BLaER1 (cell line): ENCODE data around the gene MED10.

Source experiments
- H3K27ac ChIP-seq: shearing (Covaris generic); formaldehyde crosslinking; 2 replicates; pipeline ENCODE4 v1.8.1; 2022
- H3K27me3 ChIP-seq: shearing (Covaris generic); formaldehyde crosslinking; 2 replicates; pipeline ENCODE4 v1.8.1; 2022
- H3K36me3 ChIP-seq: shearing (Covaris generic); formaldehyde crosslinking; 2 replicates; pipeline ENCODE4 v1.8.1; 2022
- H3K4me1 ChIP-seq: shearing (Covaris generic); formaldehyde crosslinking; 2 replicates; pipeline ENCODE4 v1.8.1; 2022
- H3K4me2 ChIP-seq: shearing (Covaris generic); formaldehyde crosslinking; 2 replicates; pipeline ENCODE4 v1.8.1; 2022
- H3K4me3 ChIP-seq: shearing (Covaris generic); formaldehyde crosslinking; 2 replicates; pipeline ENCODE4 v1.8.1; 2022
- H3K9ac ChIP-seq: shearing (Covaris generic); formaldehyde crosslinking; 2 replicates; pipeline ENCODE4 v1.8.1; 2022
- H3K9me3 ChIP-seq: shearing (Covaris generic); formaldehyde crosslinking; 2 replicates; pipeline ENCODE4 v1.8.1; 2022
- H4K20me1 ChIP-seq: shearing (Covaris generic); formaldehyde crosslinking; 2 replicates; pipeline ENCODE4 v1.8.1; 2022
- Cebpa-rat ChIP-seq: shearing (Covaris generic); IDR thresholded peaks from 2 replicates; pipeline ENCODE4 v1.8.1; 2022

Gene MED10

DNA sequence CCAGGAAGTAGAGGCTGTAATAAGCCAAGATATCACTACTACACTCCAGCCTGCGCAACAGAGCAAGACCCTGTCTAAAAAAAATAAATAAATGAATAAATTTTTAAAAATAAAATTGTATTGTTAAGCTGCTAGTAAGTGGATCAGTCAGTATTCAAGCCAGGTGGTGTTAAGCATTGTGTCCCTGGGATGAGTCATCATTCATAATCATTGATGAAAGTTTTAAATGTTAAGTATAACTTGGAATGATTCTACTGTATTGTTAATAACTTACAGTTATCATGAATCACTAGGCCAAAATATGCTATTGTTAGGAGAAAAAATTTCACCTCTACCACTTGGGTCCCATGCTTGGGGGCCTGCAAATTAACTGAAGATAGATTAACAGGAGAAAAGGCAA, 38.2 kb downstream of the MED10 start:
- no peak for TF ChIP-seq Cebpa-rat
- Histone ChIP-seq H3K27me3 (no peaks in the 10 kb centered on the region), H4K20me1 (no peaks in the 10 kb centered on the region), H3K4me2 (no peak overlapping the region), H3K9me3 (no peaks in the 10 kb centered on the region), H3K4me1 (no peaks in the 10 kb centered on the region), H3K36me3 (no peaks in the 10 kb centered on the region), H3K9ac (no peak overlapping the region), H3K27ac (no peak overlapping the region), H3K4me3 (no peak overlapping the region)

DNA sequence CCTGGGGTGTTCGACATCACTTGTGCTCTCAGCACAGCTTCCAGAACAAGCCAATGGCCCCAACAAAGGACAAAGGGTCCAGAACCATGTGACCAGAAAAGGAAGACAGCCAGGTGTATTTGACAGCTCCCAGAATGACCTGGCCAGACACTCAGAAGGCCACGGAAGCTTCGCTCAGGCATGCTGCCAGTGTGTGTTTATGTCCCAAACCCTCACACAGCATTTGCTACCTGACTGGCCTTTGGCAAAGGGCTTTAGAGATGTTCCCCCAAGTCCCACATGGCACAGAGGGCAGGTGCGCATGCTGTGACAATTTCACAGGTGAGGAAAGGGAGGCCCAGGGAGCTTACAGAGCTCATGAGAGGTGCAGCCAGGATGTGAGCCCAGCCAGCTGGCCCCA, 39.5 kb downstream of the MED10 start:
- no peak overlapping the region for H3K9ac ChIP-seq
- no peak overlapping the region for H3K4me3 ChIP-seq
- no peaks in the 10 kb centered on the region for H3K9me3 ChIP-seq
- no peak overlapping the region for H3K4me2 ChIP-seq
- H3K27ac ChIP-seq: no peak overlapping the region
- H3K36me3 ChIP-seq: no peaks in the 10 kb centered on the region
- no peaks in the 10 kb centered on the region for H4K20me1 ChIP-seq
- TF ChIP-seq Cebpa-rat: no peak
- no peaks in the 10 kb centered on the region for H3K4me1 ChIP-seq
- H3K27me3 ChIP-seq: no peaks in the 10 kb centered on the region

DNA sequence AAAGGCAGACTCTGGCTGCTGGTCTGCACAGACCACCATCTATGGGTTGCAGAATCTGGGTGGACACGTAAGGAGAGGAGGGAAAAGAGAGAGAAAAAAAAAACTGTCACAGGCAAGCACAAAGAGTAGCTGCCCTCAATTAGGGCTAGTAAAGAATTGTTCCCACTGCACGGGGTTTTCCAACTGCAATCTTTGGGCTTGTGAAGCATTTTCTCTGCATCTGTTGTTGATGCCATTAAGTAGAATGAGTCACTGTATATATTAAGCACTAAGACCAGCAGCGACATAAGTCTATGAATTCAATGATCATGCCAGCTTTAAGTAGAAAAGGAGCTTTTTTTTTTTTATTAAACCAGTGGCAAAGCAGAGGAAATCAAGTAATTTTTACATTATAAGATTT, 40.2 kb downstream of the MED10 start:
- Histone ChIP-seq H3K27ac (no peak overlapping the region), H4K20me1 (no peaks in the 10 kb centered on the region), H3K4me2 (no peak overlapping the region), H3K36me3 (no peaks in the 10 kb centered on the region), H3K9me3 (no peaks in the 10 kb centered on the region), H3K27me3 (no peaks in the 10 kb centered on the region), H3K9ac (no peak overlapping the region), H3K4me1 (no peaks in the 10 kb centered on the region), H3K4me3 (no peak overlapping the region)
- no peak for TF ChIP-seq Cebpa-rat

DNA sequence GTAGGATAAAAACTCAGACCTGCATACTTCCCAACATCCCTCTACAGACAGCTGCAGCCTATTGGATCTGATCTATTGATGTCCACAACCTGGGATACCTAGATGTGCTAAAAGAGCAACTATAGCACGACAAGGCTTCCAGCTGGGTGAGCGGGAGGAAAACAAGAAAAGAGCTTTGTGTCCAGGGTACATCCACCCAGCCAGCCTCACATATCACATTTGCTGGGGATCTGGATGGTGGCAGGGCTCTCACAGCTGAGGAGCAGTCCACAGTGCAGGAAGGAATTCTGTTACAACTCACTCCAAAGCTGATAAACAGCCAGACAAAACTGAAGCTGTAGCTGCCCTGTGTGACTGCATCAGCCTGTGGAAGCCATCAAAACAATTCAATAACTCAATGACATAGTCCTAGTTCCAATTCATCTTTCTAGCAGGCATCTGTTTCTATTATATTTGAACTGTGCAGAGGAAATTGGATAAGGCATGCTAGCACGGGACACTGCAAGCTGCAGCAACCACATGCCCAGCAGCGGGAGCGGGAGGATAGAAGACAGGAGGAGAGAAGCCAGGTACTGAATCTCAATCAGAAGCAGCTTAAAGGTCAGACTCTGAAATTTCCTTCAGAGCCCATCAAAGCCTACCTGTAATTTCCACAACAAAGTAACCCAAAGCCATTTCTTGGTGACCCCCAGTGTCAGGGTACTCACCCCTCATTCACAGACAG, 45.0 kb downstream of the MED10 start:
- no peak for TF ChIP-seq Cebpa-rat
- no peak overlapping the region for H3K9ac ChIP-seq
- no peaks in the 10 kb centered on the region for H3K36me3 ChIP-seq
- no peak overlapping the region for H3K27ac ChIP-seq
- peaks cover 14% of the 10 kb centered on the region for H3K9me3 ChIP-seq
- no peaks in the 10 kb centered on the region for H3K4me1 ChIP-seq
- no peak overlapping the region for H3K4me2 ChIP-seq
- no peaks in the 10 kb centered on the region for H4K20me1 ChIP-seq
- H3K27me3 ChIP-seq: no peaks in the 10 kb centered on the region
- H3K4me3 ChIP-seq: no peak overlapping the region

DNA sequence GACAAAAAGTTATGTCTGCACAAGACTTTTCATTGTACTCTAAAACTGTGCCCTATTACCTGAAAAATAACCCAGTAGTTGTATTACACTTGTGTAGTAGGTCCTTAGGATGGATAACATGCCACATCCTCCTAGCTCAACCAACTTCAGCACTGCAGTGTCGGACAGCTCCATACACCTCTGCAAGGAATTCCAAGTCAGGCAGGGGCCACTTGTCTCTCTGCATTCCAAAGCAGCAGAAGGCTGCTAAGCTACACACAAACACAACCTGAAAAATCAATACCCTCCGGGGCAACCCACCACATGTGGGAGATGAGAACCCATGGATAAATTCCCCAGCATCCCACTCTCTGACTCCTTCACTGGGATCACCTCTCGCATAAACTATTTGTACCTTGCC, 50.2 kb downstream of the MED10 start:
- Histone ChIP-seq H3K9ac (no peak overlapping the region), H3K9me3 (peaks cover 14% of the 10 kb centered on the region), H3K4me1 (no peaks in the 10 kb centered on the region), H4K20me1 (peaks cover 11% of the 10 kb centered on the region; the same call in 1 of the 2 replicates), H3K27ac (no peak overlapping the region), H3K27me3 (no peaks in the 10 kb centered on the region), H3K4me2 (no peak overlapping the region), H3K36me3 (no peaks in the 10 kb centered on the region), H3K4me3 (no peak overlapping the region)
- TF ChIP-seq Cebpa-rat: no peak

DNA sequence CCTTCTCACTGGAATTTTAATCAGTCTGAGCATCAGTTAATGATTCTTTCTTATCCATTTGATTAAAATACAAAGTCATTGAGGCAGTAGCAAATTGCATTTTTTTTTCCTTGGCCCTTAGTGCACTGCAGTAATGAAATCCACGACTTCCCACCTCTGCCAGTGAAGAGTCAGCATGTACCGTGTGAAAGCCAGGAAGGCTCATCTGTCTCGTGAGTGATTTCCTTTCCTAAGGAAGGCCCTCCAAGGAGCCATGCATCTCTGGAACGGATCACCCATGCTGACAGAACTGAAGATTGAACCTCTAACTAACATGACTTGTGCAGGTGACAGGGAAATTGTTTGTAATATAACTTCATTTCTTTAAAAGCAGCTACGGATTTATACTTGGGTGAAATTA, 51.6 kb downstream of the MED10 start:
- Histone ChIP-seq H3K36me3 (no peaks in the 10 kb centered on the region), H3K27me3 (no peaks in the 10 kb centered on the region), H4K20me1 (peaks cover 11% of the 10 kb centered on the region; the same call in 1 of the 2 replicates), H3K27ac (no peak overlapping the region), H3K9ac (no peak overlapping the region), H3K4me1 (no peaks in the 10 kb centered on the region), H3K4me2 (no peak overlapping the region), H3K9me3 (peaks cover 14% of the 10 kb centered on the region), H3K4me3 (no peak overlapping the region)
- no peak for TF ChIP-seq Cebpa-rat

DNA sequence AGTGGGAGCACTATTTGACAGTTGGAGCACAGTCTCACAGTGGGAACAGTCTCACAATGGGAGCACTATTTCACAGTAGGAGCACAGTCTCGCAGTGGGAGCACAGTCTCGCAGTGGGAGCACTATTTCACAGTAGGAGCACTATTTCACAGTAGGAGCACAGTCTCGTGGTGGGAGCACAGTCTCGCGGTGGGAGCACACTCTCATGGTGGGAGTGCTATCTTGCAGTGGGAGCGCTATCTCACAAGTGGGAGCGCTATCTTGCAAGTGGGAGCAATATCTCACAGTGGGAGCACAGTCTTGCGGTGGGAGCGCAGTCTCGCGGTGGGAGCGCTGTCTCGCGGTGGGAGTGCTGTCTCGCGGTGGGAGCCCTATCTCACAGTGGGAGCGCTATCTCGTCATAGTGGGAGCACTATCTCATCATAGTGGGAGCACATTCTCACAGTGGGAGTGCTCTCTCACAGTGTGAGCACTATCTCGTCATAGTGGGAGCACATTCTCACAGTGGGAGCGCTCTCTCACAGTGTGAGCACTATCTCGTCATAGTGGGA, 56.1 kb downstream of the MED10 start:
- Histone ChIP-seq H3K9ac (no peak overlapping the region), H3K36me3 (no peaks in the 10 kb centered on the region), H3K9me3 (no peaks in the 10 kb centered on the region), H3K4me2 (no peak overlapping the region), H4K20me1 (peaks cover 5% of the 10 kb centered on the region; the same call in 1 of the 2 replicates), H3K27ac (no peak overlapping the region), H3K4me1 (no peaks in the 10 kb centered on the region), H3K4me3 (no peak overlapping the region), H3K27me3 (no peaks in the 10 kb centered on the region)
- TF ChIP-seq Cebpa-rat: no peak
